Measurements from ENCODE around the gene ADNP2. TPM values are rescaled to one million over a fixed set of nuclear protein-coding genes. Genes with fewer than 3 reads are reported as not detected.

Gene ADNP2
- total RNA-seq, 2 donors from 2014 or later, result 17.8 to 18.1 TPM

GRCh38 chr18:80133124-80133523 is 24.1 kb downstream of the ADNP2 start:
- peaks cover 21% of the 10 kb centered on the region for H3K36me3 ChIP-seq

GRCh38 chr18:80135136-80135535 is 26.1 kb downstream of the ADNP2 start:
- Histone ChIP-seq H3K36me3 (peaks cover 21% of the 10 kb centered on the region), H3K9ac (ENCODE audit: low read depth in 2 of 2, low read length in 2 of 2) (no peak overlapping the region), H3K9me3 (no peaks in the 10 kb centered on the region), H3K27me3 (no peaks in the 10 kb centered on the region), H3K4me1 (no peaks in the 10 kb centered on the region), H3K27ac (no peak overlapping the region), H3K4me3 (no peak overlapping the region)
- intact Hi-C loops (cut with DNase I), result no loop called here
- TF ChIP-seq CTCF (IDR thresholded peaks at IDR 0.05), result no peak
- no peak for DNase-seq

More at GRCh38 chr18:80133124-80133523, 24.1 kb downstream of the ADNP2 start:
- no peak for TF ChIP-seq CTCF (IDR thresholded peaks at IDR 0.05)
- no peak for DNase-seq
- H3K4me3 ChIP-seq, result no peak overlapping the region
- no peak overlapping the region for H3K9ac ChIP-seq (ENCODE audit: low read depth in 2 of 2, low read length in 2 of 2)
- no peaks in the 10 kb centered on the region for H3K27me3 ChIP-seq
- H3K27ac ChIP-seq, result no peak overlapping the region
- no peaks in the 10 kb centered on the region for H3K9me3 ChIP-seq
- H3K4me1 ChIP-seq, result no peaks in the 10 kb centered on the region
- intact Hi-C loops (cut with DNase I), result no loop called here

GRCh38 chr18:80136679-80137078 is 27.6 kb downstream of the ADNP2 start:
- Histone ChIP-seq H3K4me3 (no peak overlapping the region), H3K27ac (no peak overlapping the region), H3K4me1 (no peaks in the 10 kb centered on the region), H3K36me3 (peaks cover 21% of the 10 kb centered on the region), H3K9ac (ENCODE audit: low read depth in 2 of 2, low read length in 2 of 2) (no peak overlapping the region), H3K27me3 (no peaks in the 10 kb centered on the region), H3K9me3 (no peaks in the 10 kb centered on the region)
- DNase-seq, result no peak
- intact Hi-C loops (cut with DNase I), result no loop called here
- no peak for TF ChIP-seq CTCF (IDR thresholded peaks at IDR 0.05)

GRCh38 chr18:80137137-80137536 is 28.1 kb downstream of the ADNP2 start:
- no peaks in the 10 kb centered on the region for H3K9me3 ChIP-seq
- DNase-seq, result no peak
- H3K9ac ChIP-seq (ENCODE audit: low read depth in 2 of 2, low read length in 2 of 2), result no peak overlapping the region
- no peak for TF ChIP-seq CTCF (IDR thresholded peaks at IDR 0.05)
- no peak overlapping the region for H3K27ac ChIP-seq
- peaks cover 21% of the 10 kb centered on the region for H3K36me3 ChIP-seq
- H3K27me3 ChIP-seq, result no peaks in the 10 kb centered on the region
- intact Hi-C loops (cut with DNase I), result no loop called here
- H3K4me3 ChIP-seq, result no peak overlapping the region
- H3K4me1 ChIP-seq, result no peaks in the 10 kb centered on the region

GRCh38 chr18:80137976-80138375 is 28.9 kb downstream of the ADNP2 start:
- Histone ChIP-seq H3K4me3 (no peak overlapping the region), H3K9me3 (no peaks in the 10 kb centered on the region), H3K27ac (no peak overlapping the region), H3K4me1 (no peaks in the 10 kb centered on the region), H3K9ac (ENCODE audit: low read depth in 2 of 2, low read length in 2 of 2) (no peak overlapping the region), H3K27me3 (no peaks in the 10 kb centered on the region), H3K36me3 (peaks cover 20% of the 10 kb centered on the region)
- no peak for TF ChIP-seq CTCF (IDR thresholded peaks at IDR 0.05)
- intact Hi-C loops (cut with DNase I), result no loop called here
- no peak for DNase-seq

Measured in colonic mucosa (tissue), 4 donors.